ENCODE results near the gene NRP1. TPM values are rescaled to one million over a fixed set of nuclear protein-coding genes. Genes with fewer than 3 reads are reported as not detected.
"Not testable (repeated sequence)": the region's sequence is repeated elsewhere in the genome, so short reads cannot be mapped to it uniquely, and the experiment has no call there.

The NRP1 gene
- not detected in 2 replicates for total RNA-seq

DNA sequence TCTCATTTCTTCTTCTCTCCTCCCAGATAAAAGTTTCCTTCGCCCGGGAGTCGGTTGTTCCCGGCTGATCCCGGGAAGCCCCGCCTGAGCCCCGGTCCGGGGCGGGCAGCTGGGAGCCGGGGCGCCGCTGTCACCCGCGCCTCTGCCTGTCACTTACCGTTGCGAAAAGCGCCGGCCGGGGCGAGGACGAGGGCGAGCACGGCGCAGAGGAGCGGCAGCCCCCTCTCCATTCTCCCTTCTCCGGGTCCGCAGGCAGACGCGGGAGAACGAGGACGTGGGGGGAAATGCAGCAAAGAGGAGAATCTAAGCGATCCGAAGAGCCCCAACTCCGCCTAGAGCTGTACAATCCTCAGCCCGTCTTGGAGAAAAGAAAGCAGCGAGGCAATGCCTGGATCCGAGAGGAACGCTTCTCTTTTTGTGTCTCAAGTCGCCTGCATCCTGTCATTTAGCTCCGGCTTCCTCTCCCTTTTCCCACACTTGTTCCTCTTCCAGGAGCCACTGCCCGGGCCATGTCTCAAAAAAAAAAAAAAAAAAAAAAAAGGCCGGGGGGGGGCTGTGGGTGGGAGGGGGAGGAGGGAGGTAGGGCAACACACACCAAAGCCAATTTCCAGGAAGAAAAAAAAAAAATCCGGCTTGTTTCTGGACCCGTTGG is at the start of gene NRP1:
TSS of gene NRP1 (minus strand) at position 515 of the 652 bp plus-strand sequence. CDS start at position 230, 285 bp downstream.
- TF ChIP-seq, protein P1, sequence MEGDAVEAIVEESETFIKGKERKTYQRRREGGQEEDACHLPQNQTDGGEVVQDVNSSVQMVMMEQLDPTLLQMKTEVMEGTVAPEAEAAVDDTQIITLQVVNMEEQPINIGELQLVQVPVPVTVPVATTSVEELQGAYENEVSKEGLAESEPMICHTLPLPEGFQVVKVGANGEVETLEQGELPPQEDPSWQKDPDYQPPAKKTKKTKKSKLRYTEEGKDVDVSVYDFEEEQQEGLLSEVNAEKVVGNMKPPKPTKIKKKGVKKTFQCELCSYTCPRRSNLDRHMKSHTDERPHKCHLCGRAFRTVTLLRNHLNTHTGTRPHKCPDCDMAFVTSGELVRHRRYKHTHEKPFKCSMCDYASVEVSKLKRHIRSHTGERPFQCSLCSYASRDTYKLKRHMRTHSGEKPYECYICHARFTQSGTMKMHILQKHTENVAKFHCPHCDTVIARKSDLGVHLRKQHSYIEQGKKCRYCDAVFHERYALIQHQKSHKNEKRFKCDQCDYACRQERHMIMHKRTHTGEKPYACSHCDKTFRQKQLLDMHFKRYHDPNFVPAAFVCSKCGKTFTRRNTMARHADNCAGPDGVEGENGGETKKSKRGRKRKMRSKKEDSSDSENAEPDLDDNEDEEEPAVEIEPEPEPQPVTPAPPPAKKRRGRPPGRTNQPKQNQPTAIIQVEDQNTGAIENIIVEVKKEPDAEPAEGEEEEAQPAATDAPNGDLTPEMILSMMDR (IDR thresholded peaks at IDR 0.05) = no peak
- peak within 1 kb of the TSS; percentile 57 for H3K4me3 Mint-ChIP-seq
- ATAC-seq (ENCODE audit: low read depth) = no peak
- no peak for DNase-seq
- H3K27ac Mint-ChIP-seq = no peak within 1 kb of the TSS
- H3K9me3 Mint-ChIP-seq = no peaks in the 10 kb centered on the region
- H3K4me1 Mint-ChIP-seq = peaks cover 17% of the 10 kb centered on the region
- intact Hi-C loops (cut with micrococcal nuclease) = no loop called here
- POLR2A ChIA-PET = no interaction called here
- CTCF ChIA-PET = no interaction called here
- H3K36me3 Mint-ChIP-seq (ENCODE audit: low read depth) = no peaks in the 10 kb centered on the region
- H3K27me3 Mint-ChIP-seq = peaks cover 51% of the 10 kb centered on the region

DNA sequence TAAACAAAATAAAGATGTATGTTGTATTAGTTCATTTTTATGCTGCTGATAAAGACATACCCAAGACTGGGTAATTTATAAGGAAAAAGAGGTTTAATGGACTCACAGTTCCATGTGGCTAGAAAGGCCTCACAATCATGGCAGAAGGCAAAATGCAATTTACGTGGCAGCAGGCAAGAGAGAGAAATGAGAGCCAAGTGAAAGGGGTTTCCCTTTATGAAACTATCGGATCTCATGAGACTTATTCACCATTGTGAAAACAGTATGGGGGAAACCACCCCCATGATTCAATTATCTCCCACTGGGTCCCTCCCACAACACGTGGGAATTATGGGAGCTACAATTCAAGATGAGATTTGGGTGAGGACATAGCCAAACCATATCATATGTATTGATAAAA is 49.7 kb upstream of the NRP1 start:
- H3K9me3 Mint-ChIP-seq; H3K27ac Mint-ChIP-seq; intact Hi-C loops (cut with micrococcal nuclease); H3K4me3 Mint-ChIP-seq; ATAC-seq (ENCODE audit: low read depth); H3K4me1 Mint-ChIP-seq; H3K36me3 Mint-ChIP-seq (ENCODE audit: low read depth); POLR2A ChIA-PET; H3K27me3 Mint-ChIP-seq; CTCF ChIA-PET; DNase-seq: not testable (repeated sequence)

DNA sequence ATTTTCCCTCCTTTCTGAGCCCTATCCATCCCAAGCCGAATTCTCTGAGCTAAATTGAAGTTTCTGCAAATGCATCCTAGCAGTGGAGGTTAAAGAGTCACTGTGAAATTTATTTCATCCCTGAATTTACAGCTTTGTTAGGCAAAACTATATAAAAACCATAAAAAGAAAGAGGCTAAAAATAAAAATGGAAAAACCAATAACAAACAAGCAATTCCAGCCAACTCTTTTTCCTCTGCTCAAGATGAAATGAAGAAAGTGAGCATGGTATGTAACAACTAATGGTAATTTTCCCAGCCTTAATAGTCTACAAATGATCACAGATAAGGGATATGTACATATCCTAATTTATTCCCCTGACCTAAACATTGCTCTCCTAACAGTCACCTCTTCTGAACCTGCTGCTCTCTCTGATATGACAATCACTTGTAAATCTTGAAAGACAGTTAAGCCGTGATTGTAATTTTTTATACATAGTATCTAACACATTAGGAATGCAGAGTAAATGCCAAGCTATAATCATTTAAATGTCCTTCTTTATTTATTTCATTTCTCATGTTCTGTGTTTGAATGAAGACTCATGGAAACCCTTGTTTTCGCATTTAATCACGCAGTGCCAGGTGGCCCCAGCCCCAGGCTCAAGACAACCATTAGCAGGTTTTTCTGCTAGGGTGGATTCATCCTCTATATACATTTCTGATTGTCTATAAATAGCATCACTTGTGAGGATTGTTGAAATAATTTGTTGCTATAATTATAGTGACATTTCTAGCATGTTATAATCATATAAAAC is 48.6 kb upstream of the NRP1 start:
- DNase-seq (no peak), ATAC-seq (ENCODE audit: low read depth) (no peak)
- intact Hi-C loops (cut with micrococcal nuclease) = no loop called here
- ChIA-PET CTCF (no interaction called here), POLR2A (no interaction called here)
- no peaks in the 10 kb centered on the region for H3K27me3 Mint-ChIP-seq
- H3K27ac Mint-ChIP-seq = no peak overlapping the region
- H3K4me3 Mint-ChIP-seq = no peak overlapping the region
- no peaks in the 10 kb centered on the region for H3K9me3 Mint-ChIP-seq
- TF ChIP-seq, protein P1 (IDR thresholded peaks at IDR 0.05) = no peak
- no peaks in the 10 kb centered on the region for H3K36me3 Mint-ChIP-seq (ENCODE audit: low read depth)
- H3K4me1 Mint-ChIP-seq = no peaks in the 10 kb centered on the region

DNA sequence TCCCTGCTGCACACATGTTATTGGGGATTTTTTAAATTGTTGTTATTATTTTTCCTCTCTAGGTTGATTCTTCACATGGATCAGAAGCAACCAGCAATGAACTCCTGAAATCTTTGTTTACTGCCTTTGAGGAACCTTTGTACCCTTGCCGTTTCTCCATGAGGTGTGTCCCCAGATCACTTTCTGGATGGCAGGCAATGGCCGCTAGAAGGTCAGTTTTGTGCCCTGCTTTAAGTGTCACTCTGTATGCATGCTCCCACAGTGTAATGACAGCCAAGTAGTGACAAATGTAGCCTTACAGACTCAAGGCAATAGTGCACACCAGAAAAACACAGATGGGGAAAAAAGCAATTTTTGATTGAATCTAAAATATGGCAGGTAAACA is 47.7 kb upstream of the NRP1 start:
- no peak overlapping the region for H3K4me3 Mint-ChIP-seq
- H3K27me3 Mint-ChIP-seq = no peaks in the 10 kb centered on the region
- DNase-seq (no peak), ATAC-seq (ENCODE audit: low read depth) (no peak)
- no peaks in the 10 kb centered on the region for H3K4me1 Mint-ChIP-seq
- POLR2A ChIA-PET = no interaction called here
- H3K36me3 Mint-ChIP-seq (ENCODE audit: low read depth) = no peaks in the 10 kb centered on the region
- no peak overlapping the region for H3K27ac Mint-ChIP-seq
- H3K9me3 Mint-ChIP-seq = no peaks in the 10 kb centered on the region
- TF ChIP-seq, protein P1 (IDR thresholded peaks at IDR 0.05) = no peak
- CTCF ChIA-PET = no interaction called here
- intact Hi-C loops (cut with micrococcal nuclease) = no loop called here

DNA sequence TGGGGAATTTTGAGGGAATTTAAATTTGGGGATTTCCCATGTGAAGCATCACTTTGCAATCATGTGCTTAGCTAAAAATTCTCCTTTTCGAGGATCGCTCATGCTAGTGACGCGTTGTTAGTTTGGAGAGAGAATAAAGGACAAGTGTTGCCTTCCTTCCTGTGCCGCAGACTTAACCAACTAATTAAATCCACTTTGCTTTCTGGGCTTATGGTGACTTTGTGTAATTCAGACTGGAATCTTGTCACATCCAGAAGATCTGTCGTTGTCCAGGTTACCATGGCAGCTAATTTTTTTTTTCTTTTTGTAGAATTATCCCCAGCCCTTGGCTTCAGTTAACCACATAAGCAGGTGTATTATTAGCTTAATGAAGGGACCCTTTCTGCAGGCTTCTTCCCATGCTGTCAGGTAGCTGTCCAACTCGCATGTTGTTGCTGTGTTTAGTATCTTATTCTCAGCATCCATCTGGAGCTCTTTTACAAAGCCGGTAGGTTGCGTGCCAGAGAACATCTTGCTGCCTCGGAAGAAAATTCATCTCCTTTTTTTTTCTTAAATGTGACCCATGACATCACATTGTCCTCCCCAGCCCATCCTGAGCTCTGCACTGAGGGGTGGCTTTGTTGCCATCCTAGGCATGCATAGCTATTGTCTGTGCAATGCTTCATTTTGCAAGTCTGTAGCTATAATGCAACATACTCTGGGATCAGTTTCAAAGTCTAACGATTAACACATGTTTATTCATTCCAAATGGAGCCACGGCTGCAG is 47.2 kb upstream of the NRP1 start:
- Mint-ChIP-seq H3K36me3 (ENCODE audit: low read depth) (no peaks in the 10 kb centered on the region), H3K4me3 (no peak overlapping the region), H3K4me1 (no peaks in the 10 kb centered on the region), H3K9me3 (no peaks in the 10 kb centered on the region), H3K27ac (no peak overlapping the region), H3K27me3 (no peaks in the 10 kb centered on the region)
- intact Hi-C loops (cut with micrococcal nuclease) = no loop called here
- ChIA-PET CTCF (no interaction called here), POLR2A (no interaction called here)
- ATAC-seq (ENCODE audit: low read depth) (no peak), DNase-seq (no peak)
- TF ChIP-seq, protein P1 (IDR thresholded peaks at IDR 0.05) = no peak
